GM19328 (cell line): ENCODE data around the gene TF.

Experiments used
- ATAC-seq: cut with Tn5 transposase; IDR thresholded peaks from one replicate; pipeline ENCODE4 v1.9.1; 2021; ENCODE audit warnings: mild to moderate bottlenecking, moderate library complexity; ENCODE audit not compliant: unreplicated experiment

TF gene

GRCh38 chr3:133834621-133835417 is 88.6 kb downstream of the TF start:
- ATAC-seq, result no peak

- no peak for ATAC-seq
Observed at GRCh38 chr3:133835418-133835743, 89.2 kb downstream of the TF start.

- no peak for ATAC-seq
Observed at GRCh38 chr3:133835961-133836360, 89.8 kb downstream of the TF start.

- no peak for ATAC-seq
Observed at GRCh38 chr3:133836497-133837158, 90.4 kb downstream of the TF start.

- no peak for ATAC-seq
Observed at GRCh38 chr3:133837487-133838295, 91.5 kb downstream of the TF start.

- no peak for ATAC-seq
Observed at GRCh38 chr3:133838296-133838789, 92.2 kb downstream of the TF start.

GRCh38 chr3:133838916-133839800 is 93.0 kb downstream of the TF start:
- ATAC-seq, result no peak

GRCh38 chr3:133840055-133840737 is 94.0 kb downstream of the TF start:
- ATAC-seq, result no peak

- no peak for ATAC-seq
Observed at GRCh38 chr3:133840767-133841166, 94.6 kb downstream of the TF start.

GRCh38 chr3:133841196-133841595 is 95.0 kb downstream of the TF start:
- no peak for ATAC-seq

- ATAC-seq, result no peak
Observed at GRCh38 chr3:133842158-133842557, 96.0 kb downstream of the TF start.

- ATAC-seq, result no peak
Observed at GRCh38 chr3:133843634-133844033, 97.4 kb downstream of the TF start.

GRCh38 chr3:133845127-133845526 is 98.9 kb downstream of the TF start:
- no peak for ATAC-seq
